ENCODE results near the gene GPR15.

Gene GPR15

DNA sequence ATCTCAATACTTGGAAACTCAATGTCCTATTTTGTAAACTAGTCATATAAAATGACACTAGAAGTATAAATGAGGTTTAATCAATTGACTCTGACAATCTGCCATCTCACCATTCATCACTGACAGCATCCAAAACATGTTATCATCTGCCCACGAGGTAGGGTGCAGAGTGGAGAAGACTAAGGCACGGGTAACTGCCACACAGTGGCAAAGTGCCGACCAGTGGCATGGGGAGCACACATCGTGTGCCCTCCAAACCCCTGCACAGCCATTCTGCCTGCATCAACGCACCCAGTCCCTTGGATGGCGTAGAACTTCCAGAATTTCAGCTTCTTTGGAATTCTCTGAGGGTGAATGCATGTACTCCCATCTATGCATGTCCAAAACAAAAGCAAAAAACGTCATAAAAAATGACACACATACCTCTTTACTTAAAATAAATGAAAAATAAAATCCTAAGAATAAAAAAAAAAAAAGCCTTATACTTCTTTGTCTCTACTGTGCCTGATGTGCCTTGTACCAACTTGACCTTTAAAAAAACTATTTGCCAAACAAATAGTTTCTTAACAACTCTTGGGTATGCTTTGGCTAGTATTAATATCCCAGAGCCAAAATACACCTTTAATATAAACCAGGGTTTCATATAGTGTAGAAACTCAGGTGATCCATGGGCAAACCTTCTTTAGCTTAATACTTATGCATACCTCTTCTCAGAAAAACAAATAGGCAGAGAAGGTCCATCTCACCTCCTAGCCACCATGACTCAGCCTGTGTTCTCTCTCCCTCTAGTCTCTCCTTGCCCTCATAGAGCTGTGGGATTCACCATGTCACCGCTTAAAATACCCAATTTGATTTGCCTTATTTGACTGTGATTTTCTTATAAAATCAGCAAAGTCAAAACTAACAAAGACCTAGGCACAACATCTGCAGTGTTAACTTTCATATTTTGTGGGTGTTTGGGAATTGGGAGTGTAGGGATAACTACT is 48.9 kb downstream of the GPR15 start:
- H3K4me1 Mint-ChIP-seq (ENCODE audit: low read depth): peaks cover 51% of the 10 kb centered on the region
- peaks cover 95% of the 10 kb centered on the region for H3K36me3 Mint-ChIP-seq (ENCODE audit: low read depth)
- no peak overlapping the region for H3K4me3 Mint-ChIP-seq
- H3K27me3 Mint-ChIP-seq: no peaks in the 10 kb centered on the region
- DNase-seq: no peak
- peak overlapping the region; percentile 22 for H3K27ac Mint-ChIP-seq
- H3K9me3 Mint-ChIP-seq: no peaks in the 10 kb centered on the region

DNA sequence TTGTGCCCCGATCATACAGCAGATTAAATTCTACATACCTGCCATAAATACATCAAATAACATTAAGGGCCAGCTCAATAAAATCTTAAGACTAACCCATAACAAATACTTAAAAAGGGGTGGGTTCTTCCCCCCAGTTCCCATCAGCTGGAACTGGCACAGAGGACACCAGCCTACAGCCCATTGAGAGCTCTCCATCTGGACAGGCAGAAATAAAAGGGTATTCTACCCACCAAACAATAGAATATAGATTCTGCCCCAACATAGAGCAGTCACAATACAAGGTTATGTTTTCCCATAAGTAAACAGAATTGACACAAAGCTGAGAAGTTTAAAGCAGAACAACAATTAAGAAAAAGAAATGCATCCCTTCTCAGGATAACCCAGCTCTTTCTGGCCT is 49.7 kb downstream of the GPR15 start:
- Mint-ChIP-seq H3K36me3 (ENCODE audit: low read depth) (peaks cover 96% of the 10 kb centered on the region), H3K9me3 (no peaks in the 10 kb centered on the region), H3K27ac (peak overlapping the region; percentile 22), H3K4me1 (ENCODE audit: low read depth) (peaks cover 47% of the 10 kb centered on the region), H3K27me3 (no peaks in the 10 kb centered on the region), H3K4me3 (no peak overlapping the region)
- no peak for DNase-seq

DNA sequence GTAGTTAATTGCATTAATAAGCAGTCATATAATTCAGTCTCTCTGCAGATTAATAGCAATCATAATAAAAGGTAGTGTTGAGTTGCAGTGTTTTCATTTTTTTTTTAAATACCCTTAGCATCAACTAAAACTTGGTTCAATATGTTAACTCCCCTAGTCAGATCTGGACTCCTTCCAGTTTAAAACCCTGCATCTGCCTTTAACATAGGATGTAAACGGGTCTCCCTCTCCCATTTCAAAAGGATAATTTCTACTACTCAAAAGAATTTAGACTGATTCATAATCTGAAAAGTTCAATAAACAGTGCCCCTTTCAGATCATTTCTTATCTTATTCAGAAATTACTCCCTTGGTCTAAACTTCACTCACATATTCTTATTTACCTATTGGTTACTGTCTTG is 50.3 kb downstream of the GPR15 start:
- Mint-ChIP-seq H3K4me3 (no peak overlapping the region), H3K36me3 (ENCODE audit: low read depth) (peaks cover 94% of the 10 kb centered on the region), H3K27me3 (no peaks in the 10 kb centered on the region), H3K4me1 (ENCODE audit: low read depth) (peaks cover 43% of the 10 kb centered on the region), H3K27ac (no peak overlapping the region), H3K9me3 (no peaks in the 10 kb centered on the region)
- DNase-seq: no peak

DNA sequence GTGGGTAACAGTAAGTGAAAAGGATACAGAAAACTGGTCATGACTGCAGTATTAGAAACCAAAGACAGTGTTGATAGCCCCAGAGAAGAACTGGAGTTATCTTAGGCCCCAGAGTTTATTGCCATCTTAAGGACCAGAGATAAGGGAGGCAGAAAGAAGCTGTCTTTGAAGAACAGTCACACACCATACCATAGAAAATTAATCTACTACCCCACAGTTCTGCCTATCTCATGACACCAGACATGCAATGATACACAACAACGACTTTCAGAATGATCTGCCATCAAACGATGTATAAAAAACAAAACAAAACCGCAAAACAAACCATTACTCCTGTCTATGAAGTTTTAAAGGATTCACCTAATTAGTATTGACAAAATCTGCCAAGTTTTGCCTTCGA is 52.0 kb downstream of the GPR15 start:
- Mint-ChIP-seq H3K27ac (peak overlapping the region; percentile 1), H3K27me3 (no peaks in the 10 kb centered on the region), H3K4me3 (no peak overlapping the region), H3K36me3 (ENCODE audit: low read depth) (peaks cover 93% of the 10 kb centered on the region), H3K9me3 (no peaks in the 10 kb centered on the region), H3K4me1 (ENCODE audit: low read depth) (peaks cover 35% of the 10 kb centered on the region)
- DNase-seq: no peak
